Measurements from ENCODE around the gene RALB.
A peak's percentile ranks its signal among the peaks of the same experiment; 100 is the strongest.
"Not testable (repeated sequence)": the region's sequence is repeated elsewhere in the genome, so short reads cannot be mapped to it uniquely, and the experiment has no call there.

The RALB gene

GRCh38 chr2:120319123-120319522 is 66.5 kb downstream of the RALB start:
- peaks cover 12 to 47% (median 40%) of the 10 kb centered on the region in 10 experiments for H3K4me1 ChIP-seq
- H3K36me3 ChIP-seq: no peaks in the 10 kb centered on the region
- H3K9ac ChIP-seq: no peak overlapping the region
- no peak overlapping the region for H3K27ac ChIP-seq
- H3K27me3 ChIP-seq: peaks cover 0 to 17% (median 0%) of the 10 kb centered on the region in 11 experiments; a peak in 3 of 22 replicates
- no peak overlapping the region for H3K4me2 ChIP-seq
- H3K4me3 ChIP-seq: no peak overlapping the region
- no peaks in the 10 kb centered on the region for H4K20me1 ChIP-seq
- no peaks in the 10 kb centered on the region for H3K9me3 ChIP-seq (replicated peaks in 1 of 11)
- TF ChIP-seq Cebpa-rat (IDR thresholded peaks at IDR 0.05): no peak

DNA sequence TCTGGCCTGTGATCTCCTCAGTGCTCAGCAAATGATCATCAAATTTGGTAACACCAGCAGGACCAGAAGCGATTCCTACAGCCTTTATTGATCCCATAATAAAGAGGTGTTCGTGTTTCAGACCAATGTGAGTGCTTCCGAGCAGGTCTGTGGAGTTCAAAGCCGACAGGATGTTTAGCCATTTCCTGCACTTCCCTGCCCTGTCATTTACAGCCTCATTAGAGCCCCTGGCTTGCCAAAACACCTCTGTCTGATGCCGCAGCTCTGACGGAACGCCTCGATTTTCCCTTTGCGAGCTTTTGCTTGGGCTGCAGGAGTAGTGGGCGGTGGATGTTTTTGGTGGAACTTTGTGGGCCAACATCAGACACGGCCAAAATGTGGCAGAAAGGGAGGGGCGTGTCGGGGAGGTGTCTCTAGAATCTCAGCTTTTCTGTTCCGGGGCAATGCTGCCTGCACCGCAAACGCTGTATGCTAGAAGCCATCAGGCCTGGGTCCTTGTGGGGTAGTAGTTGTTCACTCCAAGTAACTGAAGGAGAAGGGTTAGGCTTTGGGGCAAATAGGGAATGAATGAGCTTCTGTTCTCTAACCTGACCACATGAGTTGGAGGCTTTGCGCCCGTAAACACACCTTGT is 67.2 kb downstream of the RALB start:
- no peak overlapping the region for H3K27ac ChIP-seq
- H3K4me2 ChIP-seq: no peak overlapping the region
- H3K9ac ChIP-seq: no peak overlapping the region
- no peaks in the 10 kb centered on the region for H3K36me3 ChIP-seq
- peaks cover 7 to 47% (median 38%) of the 10 kb centered on the region in 10 experiments; a peak in 19 of 20 replicates for H3K4me1 ChIP-seq
- no peaks in the 10 kb centered on the region for H4K20me1 ChIP-seq
- no peak overlapping the region for H3K4me3 ChIP-seq
- peaks cover 0 to 17% (median 0%) of the 10 kb centered on the region in 11 experiments; a peak in 3 of 22 replicates for H3K27me3 ChIP-seq
- no peaks in the 10 kb centered on the region for H3K9me3 ChIP-seq (replicated peaks in 1 of 11)
- TF ChIP-seq Cebpa-rat (IDR thresholded peaks at IDR 0.05): no peak

GRCh38 chr2:120320318-120320851 is 67.7 kb downstream of the RALB start:
- no peak overlapping the region for H3K9ac ChIP-seq
- H3K36me3 ChIP-seq: no peaks in the 10 kb centered on the region
- no peaks in the 10 kb centered on the region for H4K20me1 ChIP-seq
- H3K27ac ChIP-seq: no peak overlapping the region
- peaks cover 0 to 17% (median 0%) of the 10 kb centered on the region in 11 experiments; a peak in 2 of 22 replicates for H3K27me3 ChIP-seq
- H3K9me3 ChIP-seq (replicated peaks in 1 of 11): no peaks in the 10 kb centered on the region
- no peak for TF ChIP-seq Cebpa-rat (IDR thresholded peaks at IDR 0.05)
- no peak overlapping the region for H3K4me2 ChIP-seq
- peaks cover 6 to 46% (median 34%) of the 10 kb centered on the region in 10 experiments; a peak in 18 of 20 replicates for H3K4me1 ChIP-seq
- no peak overlapping the region for H3K4me3 ChIP-seq

DNA sequence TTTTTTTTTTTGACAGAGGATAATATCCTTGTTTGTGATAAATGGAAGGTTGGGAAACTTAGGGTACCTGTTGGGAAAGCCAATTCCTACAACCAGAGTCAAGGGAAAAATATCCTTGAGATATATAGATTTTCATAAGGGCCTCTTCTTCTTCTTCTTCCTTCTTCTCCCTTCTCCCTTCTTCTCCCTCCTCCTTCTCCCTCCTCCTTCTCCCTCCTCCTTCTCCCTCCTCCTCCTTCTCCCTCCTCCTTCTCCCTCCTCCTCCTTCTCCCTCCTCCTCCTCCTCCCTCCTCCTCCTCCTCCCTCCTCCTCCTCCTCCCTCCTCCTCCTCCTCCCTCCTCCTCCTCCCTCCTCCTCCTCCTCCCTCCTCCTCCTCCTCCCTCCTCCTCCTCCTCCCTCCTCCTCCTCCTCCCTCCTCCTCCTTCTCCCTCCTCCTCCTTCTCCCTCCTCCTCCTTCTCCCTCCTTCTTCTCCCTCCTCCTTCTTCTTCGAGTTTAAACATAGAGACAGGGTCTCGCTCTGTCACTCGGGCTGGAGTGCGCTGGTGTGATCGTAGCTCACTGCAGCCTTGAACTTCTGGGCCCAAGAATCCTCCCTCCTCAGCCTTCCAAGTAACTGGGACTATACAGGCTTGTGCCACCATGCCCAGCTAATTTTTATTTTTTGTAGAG is 68.4 kb downstream of the RALB start:
- H3K9ac ChIP-seq; H3K4me3 ChIP-seq; H3K27ac ChIP-seq; H3K36me3 ChIP-seq; H3K9me3 ChIP-seq (replicated peaks in 1 of 11); H4K20me1 ChIP-seq: not testable (repeated sequence)
- Histone ChIP-seq H3K4me2 (peak overlapping the region in 1 of 11 experiments; percentile 72; a peak in 1 of 22 replicates), H3K4me1 (peaks cover 6 to 43% (median 33%) of the 10 kb centered on the region in 10 experiments; a peak in 18 of 20 replicates), H3K27me3 (peaks cover 0 to 17% (median 0%) of the 10 kb centered on the region in 11 experiments; a peak in 2 of 22 replicates)

DNA sequence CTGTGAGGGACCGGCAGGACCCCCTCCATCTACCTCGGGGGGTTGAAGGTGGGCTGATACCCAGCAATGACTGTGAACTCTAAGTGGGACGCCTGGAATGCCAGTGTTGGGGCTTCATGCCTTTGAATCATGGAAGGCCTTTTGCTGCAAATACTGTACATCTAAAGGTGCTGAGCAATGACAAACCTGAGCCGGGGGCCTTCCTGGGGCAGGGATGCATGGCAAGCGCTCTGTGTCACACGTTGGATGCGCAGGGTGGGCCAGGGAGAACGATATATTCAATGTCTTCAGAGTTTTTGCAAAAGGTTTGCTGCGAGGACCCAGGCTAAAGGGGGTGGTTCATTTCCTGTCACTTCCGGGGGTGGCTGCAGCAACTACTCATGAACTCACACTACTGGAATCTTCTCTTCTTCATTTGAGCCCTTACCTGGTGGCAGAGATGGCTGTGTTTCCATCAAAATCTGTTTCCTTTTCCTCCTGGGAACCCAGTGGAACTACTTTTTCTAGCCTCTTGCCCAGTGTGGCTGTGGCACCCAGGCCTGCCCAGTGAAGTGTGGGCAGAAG is 69.2 kb downstream of the RALB start:
- no peak for TF ChIP-seq Cebpa-rat (IDR thresholded peaks at IDR 0.05)

DNA sequence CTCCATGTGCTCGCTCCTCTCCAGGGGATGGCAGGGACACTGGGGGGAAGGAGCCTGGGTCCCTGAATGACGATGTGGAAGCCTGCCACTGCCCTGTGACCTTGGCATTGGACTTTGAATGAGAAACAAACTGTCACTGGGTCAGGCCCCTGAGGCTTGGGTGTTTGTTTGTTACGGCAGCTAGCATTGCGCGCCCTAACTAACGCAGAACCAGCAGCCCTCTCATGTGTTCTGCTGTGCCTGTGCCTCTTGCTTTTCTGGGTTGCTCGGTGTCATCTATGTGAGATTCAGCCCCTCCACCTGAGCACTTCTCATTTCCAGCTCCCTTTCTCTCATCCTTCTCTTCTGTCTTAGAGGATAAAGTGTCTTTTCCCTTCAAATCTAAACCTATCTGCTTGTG is 69.7 kb downstream of the RALB start:
- Histone ChIP-seq H3K9me3 (replicated peaks in 1 of 11) (no peaks in the 10 kb centered on the region), H3K27ac (peak overlapping the region in 1 of 11 experiments; percentile 3; a peak in 1 of 22 replicates), H3K27me3 (peaks cover 0 to 24% (median 0%) of the 10 kb centered on the region in 11 experiments; a peak in 10 of 22 replicates), H3K4me2 (peak overlapping the region; percentile 10 to 75 (median 64); a peak in 21 of 22 replicates), H3K4me1 (peaks cover 6 to 56% (median 44%) of the 10 kb centered on the region in 10 experiments; a peak in 18 of 20 replicates), H3K4me3 (no peak overlapping the region), H4K20me1 (no peaks in the 10 kb centered on the region), H3K9ac (no peak overlapping the region), H3K36me3 (no peaks in the 10 kb centered on the region)
- no peak for TF ChIP-seq Cebpa-rat (IDR thresholded peaks at IDR 0.05)

More for the DNA sequence above, 69.2 kb downstream of the RALB start:
- Histone ChIP-seq H3K9me3 (replicated peaks in 1 of 11) (no peaks in the 10 kb centered on the region), H3K4me1 (peaks cover 6 to 51% (median 38%) of the 10 kb centered on the region in 10 experiments; a peak in 18 of 20 replicates), H3K4me2 (peak overlapping the region; percentile 10 to 75 (median 64); a peak in 21 of 22 replicates), H3K27ac (peak overlapping the region in 1 of 11 experiments; percentile 3; a peak in 1 of 22 replicates), H3K9ac (no peak overlapping the region), H3K36me3 (no peaks in the 10 kb centered on the region), H3K4me3 (no peak overlapping the region), H4K20me1 (no peaks in the 10 kb centered on the region), H3K27me3 (peaks cover 0 to 18% (median 0%) of the 10 kb centered on the region in 11 experiments; a peak in 7 of 22 replicates)

- Histone ChIP-seq H4K20me1 (no peaks in the 10 kb centered on the region), H3K36me3 (no peaks in the 10 kb centered on the region), H3K4me2 (peak overlapping the region in 8 of 11 experiments; percentile 10 to 75 (median 64); a peak in 11 of 22 replicates), H3K9ac (no peak overlapping the region), H3K4me3 (no peak overlapping the region), H3K27ac (no peak overlapping the region), H3K9me3 (replicated peaks in 1 of 11) (no peaks in the 10 kb centered on the region), H3K27me3 (peaks cover 0 to 29% (median 0%) of the 10 kb centered on the region in 11 experiments; a peak in 10 of 22 replicates), H3K4me1 (peaks cover 6 to 65% (median 52%) of the 10 kb centered on the region in 10 experiments; a peak in 18 of 20 replicates)
- TF ChIP-seq Cebpa-rat (IDR thresholded peaks at IDR 0.05): no peak
These were observed 70.6 kb downstream of the RALB start for GRCh38 chr2:120323214-120323613.

GRCh38 chr2:120323807-120324399 is 71.3 kb downstream of the RALB start:
- Histone ChIP-seq H4K20me1 (no peaks in the 10 kb centered on the region), H3K9ac (no peak overlapping the region), H3K36me3 (no peaks in the 10 kb centered on the region), H3K9me3 (replicated peaks in 1 of 11) (no peaks in the 10 kb centered on the region), H3K4me1 (peaks cover 6 to 72% (median 56%) of the 10 kb centered on the region in 10 experiments; a peak in 18 of 20 replicates), H3K4me2 (peak overlapping the region in 8 of 11 experiments; percentile 10 to 75 (median 56); a peak in 13 of 22 replicates), H3K4me3 (no peak overlapping the region), H3K27ac (no peak overlapping the region), H3K27me3 (peaks cover 0 to 33% (median 0%) of the 10 kb centered on the region in 11 experiments; a peak in 10 of 22 replicates)
- TF ChIP-seq Cebpa-rat (IDR thresholded peaks at IDR 0.05): no peak

Data from BLaER1 treated with 17β-estradiol and CSF1 and Interleukin-3, amounts not matched to agents 10 nM and 100 nM (cell line).